Breast epithelium (tissue), 3 donors: ENCODE data around the gene CPTP.

Experiments
- POLR2A ChIP-seq: fragments of 450-650 bp; IDR thresholded peaks from one replicate; pipeline ENCODE4 v1.6.1; 2016; ENCODE audit warnings: antibody characterized with exemption, mild to moderate bottlenecking, moderate library complexity
- POLR2AphosphoS5 ChIP-seq, 3 donors: sonication (generic); formaldehyde crosslinking; IDR thresholded peaks; one replicate each; pipeline ENCODE4 v1.6.1; 2017; ENCODE audit warnings: antibody characterized with exemption in 3 of 3
- TF ChIP-seq, protein P1 (sequence below), 3 donors: fragments of 450-650 bp; IDR thresholded peaks; one replicate each; pipeline ENCODE4 v1.5.1; 2016 to 2017; ENCODE audit warnings: antibody characterized with exemption in 3 of 3, mild to moderate bottlenecking in 3 of 3, moderate library complexity in 3 of 3

GRCh38 chr1:1284221-1285101 is 40.1 kb upstream of the CPTP start:
- TF ChIP-seq, protein P1, sequence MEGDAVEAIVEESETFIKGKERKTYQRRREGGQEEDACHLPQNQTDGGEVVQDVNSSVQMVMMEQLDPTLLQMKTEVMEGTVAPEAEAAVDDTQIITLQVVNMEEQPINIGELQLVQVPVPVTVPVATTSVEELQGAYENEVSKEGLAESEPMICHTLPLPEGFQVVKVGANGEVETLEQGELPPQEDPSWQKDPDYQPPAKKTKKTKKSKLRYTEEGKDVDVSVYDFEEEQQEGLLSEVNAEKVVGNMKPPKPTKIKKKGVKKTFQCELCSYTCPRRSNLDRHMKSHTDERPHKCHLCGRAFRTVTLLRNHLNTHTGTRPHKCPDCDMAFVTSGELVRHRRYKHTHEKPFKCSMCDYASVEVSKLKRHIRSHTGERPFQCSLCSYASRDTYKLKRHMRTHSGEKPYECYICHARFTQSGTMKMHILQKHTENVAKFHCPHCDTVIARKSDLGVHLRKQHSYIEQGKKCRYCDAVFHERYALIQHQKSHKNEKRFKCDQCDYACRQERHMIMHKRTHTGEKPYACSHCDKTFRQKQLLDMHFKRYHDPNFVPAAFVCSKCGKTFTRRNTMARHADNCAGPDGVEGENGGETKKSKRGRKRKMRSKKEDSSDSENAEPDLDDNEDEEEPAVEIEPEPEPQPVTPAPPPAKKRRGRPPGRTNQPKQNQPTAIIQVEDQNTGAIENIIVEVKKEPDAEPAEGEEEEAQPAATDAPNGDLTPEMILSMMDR (IDR thresholded peaks at IDR 0.05): no peak
- no peak for TF ChIP-seq POLR2A
- TF ChIP-seq POLR2AphosphoS5 (IDR thresholded peaks at IDR 0.05): no peak
